ENCODE measurements around the gene MAPKAP1.

DNA sequence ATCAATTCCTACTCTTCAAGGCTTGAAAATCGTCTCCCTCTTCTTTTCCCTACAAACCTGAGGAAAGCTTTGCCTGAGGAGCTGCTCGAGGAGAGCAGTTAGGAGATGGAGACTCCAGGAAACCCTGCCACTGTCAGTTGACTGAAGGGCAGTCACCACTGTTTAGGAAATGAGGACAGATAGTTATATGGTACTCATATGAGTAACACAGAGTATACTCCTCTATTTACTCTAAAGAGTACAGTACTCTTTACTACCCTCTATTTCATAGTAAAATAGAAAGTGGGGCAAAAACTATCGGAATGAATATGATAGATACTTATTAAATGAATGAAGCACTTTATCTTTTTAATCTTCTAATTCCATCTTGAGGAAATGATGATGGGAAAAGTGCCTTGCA is 115.8 kb downstream of the MAPKAP1 start:
- TF ChIP-seq, protein P1, sequence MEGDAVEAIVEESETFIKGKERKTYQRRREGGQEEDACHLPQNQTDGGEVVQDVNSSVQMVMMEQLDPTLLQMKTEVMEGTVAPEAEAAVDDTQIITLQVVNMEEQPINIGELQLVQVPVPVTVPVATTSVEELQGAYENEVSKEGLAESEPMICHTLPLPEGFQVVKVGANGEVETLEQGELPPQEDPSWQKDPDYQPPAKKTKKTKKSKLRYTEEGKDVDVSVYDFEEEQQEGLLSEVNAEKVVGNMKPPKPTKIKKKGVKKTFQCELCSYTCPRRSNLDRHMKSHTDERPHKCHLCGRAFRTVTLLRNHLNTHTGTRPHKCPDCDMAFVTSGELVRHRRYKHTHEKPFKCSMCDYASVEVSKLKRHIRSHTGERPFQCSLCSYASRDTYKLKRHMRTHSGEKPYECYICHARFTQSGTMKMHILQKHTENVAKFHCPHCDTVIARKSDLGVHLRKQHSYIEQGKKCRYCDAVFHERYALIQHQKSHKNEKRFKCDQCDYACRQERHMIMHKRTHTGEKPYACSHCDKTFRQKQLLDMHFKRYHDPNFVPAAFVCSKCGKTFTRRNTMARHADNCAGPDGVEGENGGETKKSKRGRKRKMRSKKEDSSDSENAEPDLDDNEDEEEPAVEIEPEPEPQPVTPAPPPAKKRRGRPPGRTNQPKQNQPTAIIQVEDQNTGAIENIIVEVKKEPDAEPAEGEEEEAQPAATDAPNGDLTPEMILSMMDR (conservative IDR thresholded peaks at IDR 0.05; ENCODE audit: low read length) = no peak
- no peak for TF ChIP-seq EZH2phosphoT487 (IDR thresholded peaks at IDR 0.05; ENCODE audit: borderline replicate concordance, low read depth, low read length)
